ENCODE results near the gene NFIX. TPM values are rescaled to one million over a fixed set of nuclear protein-coding genes. Genes with fewer than 3 reads are reported as not detected.

Gene NFIX
- total RNA-seq, 4 donors from 2014 or later: 25.4 to 53.1 (median 29.3) TPM

DNA sequence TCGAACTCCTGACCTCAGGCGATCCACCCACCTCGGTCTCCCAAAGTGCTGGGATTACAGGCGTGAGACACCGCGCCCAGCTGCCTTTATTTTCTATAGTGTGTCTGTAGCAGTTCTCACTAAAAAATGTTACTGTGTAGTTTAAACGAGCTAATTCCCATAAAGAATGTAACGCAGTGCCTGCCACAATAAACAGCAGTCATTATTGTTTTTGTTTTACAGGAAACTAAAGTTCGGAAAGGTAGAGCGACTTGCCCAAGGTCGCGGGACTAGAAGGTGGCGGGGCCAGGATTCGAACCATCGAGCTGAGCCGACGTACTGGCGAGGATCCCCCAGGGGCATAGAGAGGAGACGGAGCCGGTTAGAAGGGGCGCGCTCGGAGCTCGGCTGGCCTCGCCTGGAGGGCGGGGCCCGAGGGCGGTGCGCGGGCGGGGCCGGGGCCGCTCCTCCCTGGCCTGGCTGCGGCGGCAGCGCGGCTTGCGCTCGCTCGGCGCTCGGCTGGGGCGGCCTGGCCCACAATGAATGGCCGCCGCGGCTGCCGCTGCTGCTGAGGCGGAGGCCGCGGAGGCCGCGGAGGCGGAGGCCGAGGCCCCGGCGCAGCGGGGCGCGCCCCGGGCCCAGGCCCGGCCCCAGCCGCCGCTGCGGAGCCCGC, 122.6 kb downstream of the NFIX start, which contains the start of gene NACC1:
NACC1 (plus strand) TSS at position 493 of the 652 bp plus-strand sequence. CDS start 16,944 bp downstream, outside the sequence.
- Histone ChIP-seq H3K4me1 (peaks cover 11 to 39% (median 34%) of the 10 kb centered on the region in 4 donors), H3K27ac (peak within 1 kb of the TSS; percentile 83 to 89 (median 86)), H3K9me3 (no peaks in the 10 kb centered on the region), H3K27me3 (no peaks in the 10 kb centered on the region), H3K4me3 (peak within 1 kb of the TSS; percentile 84 to 99 (median 92)), H3K36me3 (no peaks in the 10 kb centered on the region)
- intact Hi-C loops (cut with DNase I; ENCODE audit: low total_unique reads) (no loop called here), in situ Hi-C loops (cut with MboI; ENCODE audit: low pct_ligation_motif_present in 1 of 4, low pct_unique_long_range_greater_than_20kb in 1 of 4, low sequenced_read_pairs in 3 of 4) (loop anchor here in 1 of 4 donors (25.0 kb wide), 1 partner anchor 144 kb away; no protein-coding TSS in a partner anchor)
- WGBS, 2 donors (ENCODE audit: low coverage in 1 of 2): 3% methylated on average over 29 of the region's 65 CpGs; no CpG with 5 or more reads in 1 of the 2 donors
- TF ChIP-seq EP300 (IDR thresholded peaks at IDR 0.05; ENCODE audit: low read depth) (no peak), POLR2AphosphoS5 (IDR thresholded peaks at IDR 0.05) (peak in 2 of 3 donors; percentile 27 to 53)
- TF ChIP-seq, protein P1, sequence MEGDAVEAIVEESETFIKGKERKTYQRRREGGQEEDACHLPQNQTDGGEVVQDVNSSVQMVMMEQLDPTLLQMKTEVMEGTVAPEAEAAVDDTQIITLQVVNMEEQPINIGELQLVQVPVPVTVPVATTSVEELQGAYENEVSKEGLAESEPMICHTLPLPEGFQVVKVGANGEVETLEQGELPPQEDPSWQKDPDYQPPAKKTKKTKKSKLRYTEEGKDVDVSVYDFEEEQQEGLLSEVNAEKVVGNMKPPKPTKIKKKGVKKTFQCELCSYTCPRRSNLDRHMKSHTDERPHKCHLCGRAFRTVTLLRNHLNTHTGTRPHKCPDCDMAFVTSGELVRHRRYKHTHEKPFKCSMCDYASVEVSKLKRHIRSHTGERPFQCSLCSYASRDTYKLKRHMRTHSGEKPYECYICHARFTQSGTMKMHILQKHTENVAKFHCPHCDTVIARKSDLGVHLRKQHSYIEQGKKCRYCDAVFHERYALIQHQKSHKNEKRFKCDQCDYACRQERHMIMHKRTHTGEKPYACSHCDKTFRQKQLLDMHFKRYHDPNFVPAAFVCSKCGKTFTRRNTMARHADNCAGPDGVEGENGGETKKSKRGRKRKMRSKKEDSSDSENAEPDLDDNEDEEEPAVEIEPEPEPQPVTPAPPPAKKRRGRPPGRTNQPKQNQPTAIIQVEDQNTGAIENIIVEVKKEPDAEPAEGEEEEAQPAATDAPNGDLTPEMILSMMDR (IDR thresholded peaks at IDR 0.05): peak in 2 of 5 experiments; percentile 11 to 23
- peak; percentile 91 for DNase-seq

DNA sequence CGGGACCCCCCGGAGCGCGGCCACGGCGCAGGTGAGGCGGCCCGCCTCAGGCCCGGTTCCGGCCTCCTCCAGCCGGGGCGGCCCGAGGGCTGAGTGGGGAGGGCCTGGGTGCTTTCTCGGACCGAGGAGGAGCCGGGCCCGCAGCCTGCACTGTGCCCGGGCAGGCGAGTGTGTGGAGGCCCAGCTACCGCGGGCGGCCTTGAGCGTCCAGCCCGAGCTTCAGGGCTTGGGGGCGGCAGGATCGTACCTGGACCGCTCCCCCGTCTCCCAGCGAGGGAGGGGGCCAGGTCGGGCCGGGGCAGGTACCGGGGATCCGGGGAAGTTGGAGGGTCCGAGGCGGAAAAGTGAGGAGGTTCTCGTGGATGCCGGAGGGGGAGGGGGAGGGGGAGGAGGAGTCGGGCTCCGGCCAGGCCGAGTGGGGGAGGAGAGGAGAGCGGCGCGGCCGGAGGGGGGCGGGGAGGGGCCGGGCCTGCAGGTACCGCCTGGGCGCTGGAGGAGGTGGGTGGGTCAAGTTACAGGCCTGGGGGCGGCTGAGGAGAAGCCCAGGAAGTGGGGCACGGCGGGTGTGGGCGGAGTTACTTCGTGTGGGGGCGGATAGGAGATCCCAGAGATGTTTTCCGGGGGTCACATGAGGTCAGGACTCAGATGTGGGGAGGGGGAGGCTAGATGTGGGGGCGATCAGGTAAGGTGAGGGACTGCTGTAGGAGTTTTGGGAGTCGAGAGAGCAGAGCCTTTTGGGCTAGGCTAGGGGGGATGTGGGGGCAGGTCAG, 123.3 kb downstream of the NFIX start:
- no peak for TF ChIP-seq POLR2AphosphoS5 (IDR thresholded peaks at IDR 0.05)
- no peak for TF ChIP-seq EP300 (IDR thresholded peaks at IDR 0.05; ENCODE audit: low read depth)
- TF ChIP-seq POLR2A (IDR thresholded peaks at IDR 0.05): no peak
- in situ Hi-C loops (cut with MboI; ENCODE audit: low pct_ligation_motif_present in 1 of 4, low pct_unique_long_range_greater_than_20kb in 1 of 4, low sequenced_read_pairs in 3 of 4): loop anchor here in 1 of 4 donors (25.0 kb wide), 1 partner anchor 144 kb away; no protein-coding TSS in a partner anchor
- no peaks in the 10 kb centered on the region for H3K36me3 ChIP-seq
- peaks cover 11 to 39% (median 34%) of the 10 kb centered on the region in 4 donors for H3K4me1 ChIP-seq
- no peaks in the 10 kb centered on the region for H3K9me3 ChIP-seq
- H3K27ac ChIP-seq: peak overlapping the region; percentile 71 to 84 (median 82)
- intact Hi-C loops (cut with DNase I; ENCODE audit: low total_unique reads): no loop called here
- 0% methylated on average over 22 of the region's 57 CpGs; no CpG with 5 or more reads in 1 of the 2 donors for whole genome bisulfite sequencing, 2 donors (ENCODE audit: low coverage in 1 of 2)
- H3K4me3 ChIP-seq: peak overlapping the region; percentile 84 to 99 (median 92)
- no peaks in the 10 kb centered on the region for H3K27me3 ChIP-seq
- DNase-seq: no peak

DNA sequence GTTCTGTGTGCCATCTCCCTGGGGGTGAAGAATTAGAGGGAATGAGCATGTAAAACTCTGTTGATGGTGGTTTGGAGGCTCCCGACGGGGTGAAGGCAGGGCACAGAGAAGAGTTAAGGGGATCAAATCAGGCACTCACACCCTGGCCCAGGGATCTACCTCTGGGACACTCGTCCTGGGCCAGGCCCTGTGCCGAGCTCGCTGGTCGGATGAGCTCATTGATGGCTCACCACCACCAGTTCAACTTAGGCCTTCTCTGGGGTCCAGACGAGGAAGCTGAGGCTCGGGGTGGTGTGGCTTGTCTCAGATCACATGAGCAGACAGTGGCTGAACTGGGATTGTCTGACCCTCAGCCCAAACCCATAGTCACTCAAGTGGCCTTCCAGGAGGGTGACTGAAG, 124.4 kb downstream of the NFIX start:
- Histone ChIP-seq H3K36me3 (no peaks in the 10 kb centered on the region), H3K4me1 (peaks cover 11 to 39% (median 34%) of the 10 kb centered on the region in 4 donors), H3K27ac (no peak overlapping the region), H3K27me3 (no peaks in the 10 kb centered on the region), H3K9me3 (no peaks in the 10 kb centered on the region), H3K4me3 (peak overlapping the region in 1 of 4 donors; percentile 99)
- TF ChIP-seq POLR2AphosphoS5 (IDR thresholded peaks at IDR 0.05) (no peak), POLR2A (IDR thresholded peaks at IDR 0.05) (no peak)
- intact Hi-C loops (cut with DNase I; ENCODE audit: low total_unique reads): no loop called here
- WGBS, 2 donors (ENCODE audit: low coverage in 1 of 2): 73% methylated on average over 8 of the region's 8 CpGs; no CpG with 5 or more reads in 1 of the 2 donors
- in situ Hi-C loops (cut with MboI; ENCODE audit: low pct_ligation_motif_present in 1 of 4, low pct_unique_long_range_greater_than_20kb in 1 of 4, low sequenced_read_pairs in 3 of 4): loop anchor here in 1 of 4 donors (25.0 kb wide), 1 partner anchor 143 kb away; no protein-coding TSS in a partner anchor
- no peak for DNase-seq

DNA sequence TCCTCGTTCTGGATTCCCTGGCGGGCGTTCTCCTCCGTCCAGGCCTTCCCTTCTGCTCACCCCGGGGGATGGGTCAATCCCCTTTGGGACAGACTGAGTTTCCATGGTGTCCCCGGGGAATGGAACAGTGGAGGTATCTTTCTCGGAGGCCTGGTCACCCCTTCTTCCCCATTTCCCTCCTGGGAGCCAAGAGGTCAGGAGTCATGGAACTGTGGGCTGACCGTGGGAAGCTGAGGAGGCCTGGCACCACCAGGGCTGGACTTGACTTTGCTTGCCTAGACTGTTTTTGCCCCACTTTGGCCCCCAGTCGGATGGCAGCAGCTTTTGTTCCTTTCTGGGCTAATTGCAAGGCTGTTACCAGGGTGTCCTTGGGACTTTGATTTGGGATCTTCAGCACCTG, 124.8 kb downstream of the NFIX start:
- in situ Hi-C loops (cut with MboI; ENCODE audit: low pct_ligation_motif_present in 1 of 4, low pct_unique_long_range_greater_than_20kb in 1 of 4, low sequenced_read_pairs in 3 of 4): loop anchor here in 1 of 4 donors (25.0 kb wide), 1 partner anchor 142 kb away; no protein-coding TSS in a partner anchor
- no peak for DNase-seq
- intact Hi-C loops (cut with DNase I; ENCODE audit: low total_unique reads): no loop called here
- 79 to 80% methylated on average over 6 to 9 of the region's 9 CpGs for WGBS, 2 donors (ENCODE audit: low coverage in 1 of 2)
- Histone ChIP-seq H3K27ac (no peak overlapping the region), H3K4me1 (peaks cover 11 to 39% (median 34%) of the 10 kb centered on the region in 4 donors), H3K27me3 (no peaks in the 10 kb centered on the region), H3K9me3 (no peaks in the 10 kb centered on the region), H3K36me3 (no peaks in the 10 kb centered on the region), H3K4me3 (no peak overlapping the region)
- no peak for TF ChIP-seq POLR2A (IDR thresholded peaks at IDR 0.05)
- no peak for TF ChIP-seq EP300 (IDR thresholded peaks at IDR 0.05; ENCODE audit: low read depth)
- no peak for TF ChIP-seq POLR2AphosphoS5 (IDR thresholded peaks at IDR 0.05)
- TF ChIP-seq, protein P1 (IDR thresholded peaks at IDR 0.05): no peak
